Measurements from ENCODE around the gene CNOT3. TPM values are rescaled to one million over a fixed set of nuclear protein-coding genes. Genes with fewer than 3 reads are reported as not detected.
"Not testable (repeated sequence)": the region's sequence is repeated elsewhere in the genome, so short reads cannot be mapped to it uniquely, and the experiment has no call there.

CNOT3 gene
- total RNA-seq, 1 donor from 2014 or later: 67.5 TPM

GRCh38 chr19:54159352-54160181, 22.0 kb downstream of the CNOT3 start, which contains the start of gene LENG1:
LENG1 (minus strand) TSS chr19:54159721; CDS start chr19:54159695, 26 bp downstream.
- intact Hi-C loops (cut with micrococcal nuclease): loop anchor here (1.0 to 2.0 kb wide), 6 partner anchors 22 to 72 kb away; partner anchors contain the start of genes CNOT3, PRPF31, RPS9 and TFPT
- Mint-ChIP-seq H3K36me3 (ENCODE audit: low read depth) (peaks cover 26% of the 10 kb centered on the region), H3K4me1 (ENCODE audit: low read depth) (peaks cover 49% of the 10 kb centered on the region), H3K9me3 (no peaks in the 10 kb centered on the region), H3K27ac (peak within 1 kb of the TSS; percentile 99), H3K27me3 (ENCODE audit: low read depth) (no peaks in the 10 kb centered on the region), H3K4me3 (ENCODE audit: low read depth) (peak within 1 kb of the TSS; percentile 99)
- DNase-seq (ENCODE audit: low spot score): peak; percentile 99

GRCh38 chr19:54160182-54160811, 22.7 kb downstream of the CNOT3 start:
- peaks cover 20% of the 10 kb centered on the region for H3K36me3 Mint-ChIP-seq (ENCODE audit: low read depth)
- no peaks in the 10 kb centered on the region for H3K27me3 Mint-ChIP-seq (ENCODE audit: low read depth)
- DNase-seq (ENCODE audit: low spot score): no peak
- H3K4me3 Mint-ChIP-seq (ENCODE audit: low read depth): peak overlapping the region; percentile 99
- no peaks in the 10 kb centered on the region for H3K9me3 Mint-ChIP-seq
- intact Hi-C loops (cut with micrococcal nuclease): no loop called here
- H3K27ac Mint-ChIP-seq: peak overlapping the region; percentile 99
- peaks cover 44% of the 10 kb centered on the region for H3K4me1 Mint-ChIP-seq (ENCODE audit: low read depth)

DNA sequence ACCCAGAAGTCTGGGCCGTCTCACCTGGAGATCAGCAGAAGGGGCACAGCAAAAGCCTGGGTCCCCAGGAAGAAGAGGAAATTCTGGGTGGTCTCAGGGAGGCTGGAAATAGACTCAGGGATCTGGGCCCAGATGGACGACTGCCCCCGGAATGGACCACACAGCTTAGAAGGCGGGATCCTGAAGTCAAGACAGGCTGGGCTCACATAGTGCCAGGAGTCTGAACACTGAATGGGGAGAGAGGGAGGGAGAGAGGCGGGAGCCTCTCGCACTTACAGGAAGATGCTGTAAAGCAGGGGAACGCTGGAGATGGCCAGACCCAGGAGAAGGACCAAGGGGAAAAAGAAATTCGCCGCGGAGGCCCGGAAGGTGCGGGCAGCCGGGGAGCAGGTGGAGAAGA, 23.3 kb downstream of the CNOT3 start:
- no peak for DNase-seq (ENCODE audit: low spot score)
- intact Hi-C loops (cut with micrococcal nuclease): no loop called here
- Mint-ChIP-seq H3K4me1 (ENCODE audit: low read depth) (peaks cover 44% of the 10 kb centered on the region), H3K4me3 (ENCODE audit: low read depth) (peak overlapping the region; percentile 99), H3K27ac (peak overlapping the region; percentile 99), H3K9me3 (no peaks in the 10 kb centered on the region), H3K27me3 (ENCODE audit: low read depth) (no peaks in the 10 kb centered on the region), H3K36me3 (ENCODE audit: low read depth) (peaks cover 18% of the 10 kb centered on the region)

DNA sequence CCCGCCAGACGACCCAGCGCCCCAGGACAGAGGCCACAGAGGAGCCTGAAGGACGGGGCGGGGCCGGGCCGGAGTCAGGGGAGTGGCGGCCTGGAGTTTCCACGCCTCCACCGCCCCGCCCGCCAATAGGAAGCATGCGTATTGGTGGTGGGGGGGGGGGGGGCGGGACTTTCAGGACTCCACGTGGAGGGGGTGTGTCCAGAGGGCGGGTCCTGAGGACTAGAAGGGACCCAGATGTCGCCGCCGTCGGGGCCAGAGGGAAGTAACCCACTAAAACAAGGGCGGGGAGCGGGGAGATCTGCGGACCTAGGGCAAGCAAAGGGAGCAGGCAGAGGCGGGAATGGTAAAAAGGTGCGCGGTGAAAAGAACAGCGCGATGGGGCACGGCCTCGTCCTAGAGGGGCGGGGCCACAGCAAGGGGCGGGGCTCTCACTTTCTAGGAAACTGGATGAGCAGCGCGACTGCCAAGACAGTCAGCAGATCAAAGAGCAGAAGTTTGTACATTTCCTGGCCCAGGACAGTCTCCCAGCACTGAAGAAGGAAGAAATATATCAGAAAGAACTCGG, 24.8 kb downstream of the CNOT3 start:
- Mint-ChIP-seq H3K27ac (peak overlapping the region; percentile 63), H3K27me3 (ENCODE audit: low read depth) (no peaks in the 10 kb centered on the region), H3K4me1 (ENCODE audit: low read depth) (peaks cover 41% of the 10 kb centered on the region), H3K4me3 (ENCODE audit: low read depth) (peak overlapping the region; percentile 88), H3K36me3 (ENCODE audit: low read depth) (peaks cover 4% of the 10 kb centered on the region), H3K9me3 (no peaks in the 10 kb centered on the region)
- intact Hi-C loops (cut with micrococcal nuclease): no loop called here
- peak; percentile 77 for DNase-seq (ENCODE audit: low spot score)

GRCh38 chr19:54162884-54163283, 25.3 kb downstream of the CNOT3 start:
- Mint-ChIP-seq H3K27me3 (ENCODE audit: low read depth) (no peaks in the 10 kb centered on the region), H3K4me1 (ENCODE audit: low read depth) (peaks cover 41% of the 10 kb centered on the region)
- intact Hi-C loops (cut with micrococcal nuclease): no loop called here

GRCh38 chr19:54164369-54165068, 27.0 kb downstream of the CNOT3 start:
- Mint-ChIP-seq H3K36me3 (ENCODE audit: low read depth) (no peaks in the 10 kb centered on the region), H3K27ac (no peak overlapping the region), H3K27me3 (ENCODE audit: low read depth) (no peaks in the 10 kb centered on the region), H3K4me1 (ENCODE audit: low read depth) (peaks cover 30% of the 10 kb centered on the region), H3K4me3 (ENCODE audit: low read depth) (peak overlapping the region; percentile 81), H3K9me3 (no peaks in the 10 kb centered on the region)
- DNase-seq (ENCODE audit: low spot score): peak; percentile 80
- intact Hi-C loops (cut with micrococcal nuclease): no loop called here

More at GRCh38 chr19:54162884-54163283, 25.3 kb downstream of the CNOT3 start:
- DNase-seq (ENCODE audit: low spot score): no peak
- Mint-ChIP-seq H3K27ac (no peak overlapping the region), H3K4me3 (ENCODE audit: low read depth) (peak overlapping the region; percentile 88), H3K36me3 (ENCODE audit: low read depth) (peaks cover 4% of the 10 kb centered on the region), H3K9me3 (no peaks in the 10 kb centered on the region)

DNA sequence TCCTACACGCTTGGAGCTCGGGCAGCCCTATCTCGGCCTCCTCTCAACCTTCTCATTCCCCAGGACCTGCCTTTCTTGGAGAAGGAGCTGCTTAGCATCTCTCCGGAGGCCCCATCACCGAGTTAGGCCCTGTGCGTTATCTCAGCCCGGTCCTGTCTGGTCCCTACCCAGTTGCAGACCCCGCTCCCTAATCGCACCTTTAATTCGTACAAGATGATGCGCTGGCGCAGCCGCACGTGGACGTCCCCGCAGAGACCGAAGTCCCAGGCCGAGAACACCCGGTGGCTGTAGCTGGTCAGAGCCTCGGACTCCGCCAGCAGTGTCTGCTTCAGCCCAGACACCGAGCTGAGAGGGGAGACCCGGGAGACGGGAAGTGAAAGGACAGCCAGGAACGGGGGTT, 27.7 kb downstream of the CNOT3 start:
- peak overlapping the region; percentile 81 for H3K4me3 Mint-ChIP-seq (ENCODE audit: low read depth)
- intact Hi-C loops (cut with micrococcal nuclease): no loop called here
- H3K36me3 Mint-ChIP-seq (ENCODE audit: low read depth): no peaks in the 10 kb centered on the region

GRCh38 chr19:54168174-54168917, 30.8 kb downstream of the CNOT3 start:
- no peaks in the 10 kb centered on the region for H3K9me3 Mint-ChIP-seq
- intact Hi-C loops (cut with micrococcal nuclease): loop anchor here (1.0 kb wide), 1 partner anchor 63 kb away; no protein-coding TSS in a partner anchor
- peak; percentile 81 for DNase-seq (ENCODE audit: low spot score)
- H3K4me3 Mint-ChIP-seq (ENCODE audit: low read depth): no peak overlapping the region
- H3K27ac Mint-ChIP-seq: no peak overlapping the region
- H3K4me1 Mint-ChIP-seq (ENCODE audit: low read depth): peaks cover 9% of the 10 kb centered on the region
- H3K27me3 Mint-ChIP-seq (ENCODE audit: low read depth): no peaks in the 10 kb centered on the region
- no peaks in the 10 kb centered on the region for H3K36me3 Mint-ChIP-seq (ENCODE audit: low read depth)

More for the DNA sequence above, 27.7 kb downstream of the CNOT3 start:
- peaks cover 27% of the 10 kb centered on the region for H3K4me1 Mint-ChIP-seq (ENCODE audit: low read depth)
- no peak overlapping the region for H3K27ac Mint-ChIP-seq
- no peaks in the 10 kb centered on the region for H3K9me3 Mint-ChIP-seq
- DNase-seq (ENCODE audit: low spot score): no peak
- no peaks in the 10 kb centered on the region for H3K27me3 Mint-ChIP-seq (ENCODE audit: low read depth)

DNA sequence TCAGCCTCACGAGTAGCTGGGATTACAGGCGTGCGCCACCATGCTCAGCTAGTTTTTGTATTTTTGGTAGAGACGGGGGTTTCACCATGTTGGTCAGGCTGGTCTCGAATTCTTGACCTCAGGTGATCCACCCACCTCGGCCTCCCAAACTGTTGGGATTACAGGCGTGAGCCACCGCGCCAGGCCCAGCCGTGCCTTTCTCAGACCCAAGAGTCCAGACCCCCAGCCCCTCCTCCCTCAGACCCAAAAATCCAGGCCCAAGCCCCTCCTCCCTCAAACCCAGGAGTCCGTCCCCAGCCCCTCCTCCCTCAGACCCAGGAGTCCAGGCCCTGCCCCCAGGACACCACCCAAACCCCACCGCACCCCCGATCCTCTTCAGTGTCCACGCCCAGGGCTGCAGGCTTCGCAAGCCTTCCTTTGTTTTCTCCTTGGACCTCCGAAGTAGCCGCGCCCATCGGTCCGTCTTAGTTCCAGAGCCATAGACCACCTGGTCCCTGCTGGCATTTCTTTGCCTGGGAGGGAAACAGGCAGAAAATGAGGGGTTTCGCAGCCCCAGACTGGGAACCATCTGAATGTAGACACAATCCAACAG, 31.7 kb downstream of the CNOT3 start:
- intact Hi-C loops (cut with micrococcal nuclease): no loop called here
- DNase-seq (ENCODE audit: low spot score): no peak
- Mint-ChIP-seq H3K27me3 (ENCODE audit: low read depth) (no peaks in the 10 kb centered on the region), H3K27ac (no peak overlapping the region), H3K4me1 (ENCODE audit: low read depth) (peaks cover 4% of the 10 kb centered on the region), H3K36me3 (ENCODE audit: low read depth) (no peaks in the 10 kb centered on the region), H3K4me3 (ENCODE audit: low read depth) (no peak overlapping the region), H3K9me3 (no peaks in the 10 kb centered on the region)

DNA sequence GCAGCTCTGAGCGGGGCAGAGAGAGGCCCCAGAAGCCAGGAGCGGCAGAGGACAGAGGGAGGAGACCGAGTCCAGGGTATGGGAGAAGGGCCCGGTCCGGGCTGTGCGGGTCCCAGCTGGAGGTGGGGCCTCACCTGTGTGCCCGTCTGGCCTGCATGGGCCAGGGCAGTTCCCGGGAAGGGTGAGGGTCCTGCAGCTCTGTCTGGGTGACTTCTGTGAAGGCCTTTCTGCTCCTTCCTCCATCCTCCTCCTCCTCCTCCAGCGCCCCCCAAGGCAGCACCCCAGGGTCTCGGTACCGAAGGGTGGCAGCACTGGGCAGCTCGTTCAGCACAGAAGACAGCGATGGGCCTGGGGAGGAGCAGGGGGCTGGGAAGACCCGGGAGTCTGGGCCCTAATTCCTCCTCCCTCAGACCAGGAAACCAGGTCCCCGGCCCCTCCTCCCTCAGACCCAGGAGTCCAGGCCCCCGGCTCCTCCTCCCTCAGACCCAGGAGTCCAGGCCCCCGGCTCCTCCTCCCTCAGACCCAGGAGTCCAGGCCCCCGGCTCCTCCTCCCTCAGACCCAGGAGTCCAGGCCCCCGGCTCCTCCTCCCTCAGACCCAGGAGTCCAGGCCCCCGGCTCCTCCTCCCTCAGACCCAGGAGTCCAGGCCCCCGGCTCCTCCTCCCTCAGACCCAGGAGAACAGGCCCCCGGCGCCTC, 34.3 kb downstream of the CNOT3 start:
- intact Hi-C loops (cut with micrococcal nuclease): loop anchor here (1.0 kb wide), 1 partner anchor 24 kb away; no protein-coding TSS in a partner anchor
- not testable (repeated sequence) for H3K9me3 Mint-ChIP-seq; H3K36me3 Mint-ChIP-seq (ENCODE audit: low read depth); H3K27ac Mint-ChIP-seq; H3K4me1 Mint-ChIP-seq (ENCODE audit: low read depth); DNase-seq (ENCODE audit: low spot score); H3K4me3 Mint-ChIP-seq (ENCODE audit: low read depth); H3K27me3 Mint-ChIP-seq (ENCODE audit: low read depth)
